Measurements from ENCODE around the gene ERG. TPM values are rescaled to one million over a fixed set of nuclear protein-coding genes. Genes with fewer than 3 reads are reported as not detected.

ERG gene
- total RNA-seq, 1 experiment from 2014 or later = 4.5 TPM

- POLR2A ChIA-PET = no interaction called here
- Mint-ChIP-seq H3K27ac (no peak overlapping the region), H3K4me3 (no peak overlapping the region), H3K9me3 (peaks cover 35% of the 10 kb centered on the region), H3K27me3 (ENCODE audit: low read depth) (peaks cover 5% of the 10 kb centered on the region), H3K4me1 (peaks cover 6% of the 10 kb centered on the region), H3K36me3 (peaks cover 24% of the 10 kb centered on the region)
- TF ChIP-seq CDX4 (CRISPR knock-in tag; IDR thresholded peaks at IDR 0.05; ENCODE audit: borderline replicate concordance) = no peak
- no peak for TF ChIP-seq AFF4 (CRISPR knock-in tag; IDR thresholded peaks at IDR 0.05; ENCODE audit: borderline replicate concordance)
- no peak for TF ChIP-seq SMAD3 (CRISPR knock-in tag; IDR thresholded peaks at IDR 0.05; ENCODE audit: borderline replicate concordance)
- no peak for TF ChIP-seq ESRRA (CRISPR knock-in tag; IDR thresholded peaks at IDR 0.05; ENCODE audit: borderline replicate concordance)
- no peak for TF ChIP-seq ZNF396 (CRISPR knock-in tag; IDR thresholded peaks at IDR 0.05; ENCODE audit: borderline replicate concordance)
- TF ChIP-seq ZNF232 (CRISPR knock-in tag; IDR thresholded peaks at IDR 0.05) = no peak
- no peak for TF ChIP-seq ZBTB43 (CRISPR knock-in tag; IDR thresholded peaks at IDR 0.05)
- no peak for TF ChIP-seq HMGXB4 (CRISPR knock-in tag; IDR thresholded peaks at IDR 0.05)
- no peak for DNase-seq (ENCODE audit: low spot score)
- CTCF ChIA-PET = interaction anchor here (1.0 kb wide), 1 partner anchor 11 kb away, joined by 3 read pairs; no protein-coding TSS in a partner anchor
- ATAC-seq = no peak
These were observed 121.6 kb downstream of the ERG start for GRCh38 chr21:38376693-38377092.

GRCh38 chr21:38376235-38376634 lies 122.0 kb downstream of the ERG start:
- no peak overlapping the region for H3K27ac Mint-ChIP-seq
- peaks cover 6% of the 10 kb centered on the region for H3K4me1 Mint-ChIP-seq
- peaks cover 24% of the 10 kb centered on the region for H3K36me3 Mint-ChIP-seq
- H3K27me3 Mint-ChIP-seq (ENCODE audit: low read depth) = peaks cover 5% of the 10 kb centered on the region
- DNase-seq (ENCODE audit: low spot score) (no peak), ATAC-seq (no peak)
- ChIA-PET POLR2A (no interaction called here), CTCF (no interaction called here)
- peaks cover 35% of the 10 kb centered on the region for H3K9me3 Mint-ChIP-seq
- H3K4me3 Mint-ChIP-seq = no peak overlapping the region
- TF ChIP-seq ETV6 (CRISPR knock-in tag; IDR thresholded peaks at IDR 0.05) (no peak), SMAD4 (CRISPR knock-in tag; IDR thresholded peaks at IDR 0.05) (no peak), ATF6 (CRISPR knock-in tag; IDR thresholded peaks at IDR 0.05) (no peak)

- TF ChIP-seq ZBTB21 (CRISPR knock-in tag; IDR thresholded peaks at IDR 0.05; ENCODE audit: borderline replicate concordance) (no peak), ELF4 (CRISPR knock-in tag; IDR thresholded peaks at IDR 0.05; ENCODE audit: low read depth) (no peak), E2F1 (CRISPR knock-in tag; IDR thresholded peaks at IDR 0.05) (no peak), ETV6 (CRISPR knock-in tag; IDR thresholded peaks at IDR 0.05) (no peak), ZNF396 (CRISPR knock-in tag; IDR thresholded peaks at IDR 0.05; ENCODE audit: borderline replicate concordance) (no peak), ZNF138 (CRISPR knock-in tag; conservative IDR thresholded peaks at IDR 0.05) (no peak), HMGA2 (CRISPR knock-in tag; IDR thresholded peaks at IDR 0.05) (no peak)
- Mint-ChIP-seq H3K4me1 (no peaks in the 10 kb centered on the region), H3K36me3 (peaks cover under 1% of the 10 kb centered on the region), H3K4me3 (no peak overlapping the region), H3K27me3 (ENCODE audit: low read depth) (no peaks in the 10 kb centered on the region), H3K9me3 (peaks cover 19% of the 10 kb centered on the region), H3K27ac (no peak overlapping the region)
- ChIA-PET POLR2A (no interaction called here), CTCF (no interaction called here)
- no peak for DNase-seq (ENCODE audit: low spot score)
- ATAC-seq = no peak
These were observed 130.6 kb downstream of the ERG start for GRCh38 chr21:38367646-38368045.

Data from WTC11 (cell line).